HG02642 (cell line): ENCODE measurements around the gene FURIN.
"Not testable (repeated sequence)": the region's sequence is repeated elsewhere in the genome, so short reads cannot be mapped to it uniquely, and the experiment has no call there.

ENCODE experiments used
- ATAC-seq: cut with Tn5 transposase; IDR thresholded peaks from one replicate; pipeline ENCODE4 v1.9.1; 2021; ENCODE audit warnings: mild to moderate bottlenecking; ENCODE audit not compliant: unreplicated experiment, poor library complexity

Gene FURIN

DNA sequence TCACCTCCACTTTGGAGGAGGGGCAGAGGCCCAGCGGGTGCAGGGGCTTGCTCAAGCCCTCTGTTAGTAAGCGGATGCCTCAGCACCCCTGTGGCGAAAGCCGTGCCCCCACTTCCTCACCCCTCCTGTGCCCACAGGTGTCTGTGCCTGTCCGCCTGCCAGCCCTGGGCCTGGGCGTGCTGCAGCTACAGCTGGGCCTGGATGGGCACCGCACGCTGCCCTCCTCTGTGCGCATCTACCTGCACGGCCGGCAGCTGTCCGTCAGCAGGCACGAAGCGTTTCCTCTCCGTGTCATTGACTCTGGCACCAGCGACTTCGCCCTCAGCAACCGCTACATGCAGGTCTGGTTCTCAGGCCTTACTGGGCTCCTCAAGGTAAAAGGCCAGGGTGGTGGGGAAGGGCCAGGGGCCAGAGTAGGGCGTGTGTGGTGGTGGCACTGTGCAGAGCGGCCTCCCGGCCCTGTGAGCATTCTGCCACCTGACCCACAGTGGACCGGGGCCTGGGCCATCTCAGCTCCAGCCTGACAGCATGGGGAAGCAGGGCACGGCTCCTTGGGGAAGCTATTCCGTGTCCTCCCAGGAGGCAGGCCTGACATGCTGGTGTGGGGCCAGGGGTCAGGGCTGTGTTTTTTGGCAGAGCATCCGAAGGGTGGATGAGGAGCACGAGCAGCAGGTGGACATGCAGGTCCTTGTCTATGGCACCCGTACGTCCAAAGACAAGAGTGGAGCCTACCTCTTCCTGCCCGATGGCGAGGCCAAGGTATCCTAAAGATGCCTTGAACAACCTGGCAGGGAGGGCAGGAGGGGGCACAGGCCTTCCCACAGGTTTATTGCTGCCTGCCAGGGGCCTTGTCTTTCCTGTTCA lies 43.8 kb downstream of the FURIN start:
- no peak for ATAC-seq

- no peak for ATAC-seq
Measured at GRCh38 chr15:90912770-90913075, 44.3 kb downstream of the FURIN start.

- ATAC-seq, result no peak
Measured at GRCh38 chr15:90913398-90913944, 45.1 kb downstream of the FURIN start.

DNA sequence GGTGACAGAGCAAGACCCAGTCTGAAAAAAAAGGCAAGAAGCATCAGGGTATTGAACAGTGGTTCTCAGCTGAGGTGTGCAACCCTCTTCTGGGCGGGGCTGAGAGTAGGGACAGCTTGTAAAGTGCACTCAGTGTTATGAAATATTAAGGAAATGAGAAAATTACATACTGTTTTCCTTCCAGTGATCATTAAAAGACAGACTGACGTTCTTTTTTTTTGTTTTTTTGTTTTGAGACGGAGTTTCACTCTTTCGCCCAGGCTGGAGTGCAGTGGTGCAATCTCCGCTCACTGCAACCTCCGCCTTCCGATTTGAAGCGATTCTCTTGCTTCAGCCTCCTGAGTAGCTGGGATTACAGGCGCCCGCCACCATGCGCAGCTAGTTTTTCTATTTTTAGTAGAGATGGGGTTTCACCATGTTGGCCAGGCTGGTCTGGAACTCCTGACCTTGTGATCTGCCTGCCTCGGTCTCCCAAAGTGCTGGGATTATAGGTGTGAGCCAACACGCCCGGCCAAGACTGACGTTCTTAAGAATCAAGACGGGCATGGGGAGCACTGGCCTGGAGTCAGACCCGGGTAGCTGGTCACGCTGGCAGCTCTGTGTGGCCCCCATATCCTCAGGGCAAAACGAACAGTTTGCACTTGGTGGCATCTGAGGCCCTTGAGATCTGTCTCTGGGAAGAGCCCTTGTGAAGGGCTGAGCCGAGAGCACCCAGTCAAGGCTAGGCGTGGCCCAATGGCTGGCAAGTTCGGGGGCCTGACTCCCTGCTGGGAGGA lies 46.1 kb downstream of the FURIN start:
- ATAC-seq, result no peak

GRCh38 chr15:90915216-90915807 lies 46.9 kb downstream of the FURIN start:
- peak; percentile 37 for ATAC-seq

GRCh38 chr15:90915808-90916440 lies 47.5 kb downstream of the FURIN start:
- ATAC-seq, result no peak

GRCh38 chr15:90916461-90916860 lies 48.1 kb downstream of the FURIN start:
- ATAC-seq, result no peak

DNA sequence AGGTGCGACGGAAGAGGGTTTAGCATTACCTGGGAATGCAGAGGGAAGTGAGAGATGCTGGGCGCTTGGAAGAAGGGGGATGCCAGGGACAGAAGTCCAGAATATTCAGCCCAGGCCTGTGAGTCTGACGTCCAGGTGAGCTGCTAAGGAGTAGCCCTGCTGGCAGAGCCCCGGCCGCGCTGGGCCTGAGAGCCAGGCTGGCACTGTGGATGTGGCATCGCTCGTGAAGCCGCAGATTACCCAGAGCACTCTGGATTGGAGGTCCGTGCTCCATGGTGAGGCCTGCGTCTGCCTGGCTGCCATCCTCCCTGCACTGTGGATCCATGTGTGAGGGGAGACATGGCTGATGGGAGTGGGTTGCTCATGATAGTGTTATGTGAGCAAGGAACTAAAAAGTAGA lies 49.2 kb downstream of the FURIN start:
- no peak for ATAC-seq

- no peak for ATAC-seq
Measured at GRCh38 chr15:90918034-90918788, 49.8 kb downstream of the FURIN start.

DNA sequence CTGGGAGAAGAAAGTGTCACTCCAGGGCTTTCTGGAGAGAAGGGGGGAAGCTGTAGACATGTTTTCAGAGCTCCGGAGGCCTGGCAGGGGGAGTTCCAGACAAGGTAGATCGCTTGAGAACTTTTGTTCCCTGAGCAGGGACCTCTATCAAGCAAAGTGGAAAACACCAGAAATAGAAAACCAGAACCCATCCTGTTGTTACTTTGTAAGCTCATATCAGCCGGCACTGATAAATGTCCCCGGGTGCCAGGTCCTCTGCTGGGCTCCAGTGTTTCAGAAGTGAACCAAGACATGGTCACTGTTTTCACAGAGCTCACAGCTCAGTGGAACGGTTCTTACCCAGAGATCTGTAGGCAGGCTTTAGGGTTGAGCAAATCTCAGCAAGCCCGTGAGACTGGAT lies 50.4 kb downstream of the FURIN start:
- no peak for ATAC-seq

DNA sequence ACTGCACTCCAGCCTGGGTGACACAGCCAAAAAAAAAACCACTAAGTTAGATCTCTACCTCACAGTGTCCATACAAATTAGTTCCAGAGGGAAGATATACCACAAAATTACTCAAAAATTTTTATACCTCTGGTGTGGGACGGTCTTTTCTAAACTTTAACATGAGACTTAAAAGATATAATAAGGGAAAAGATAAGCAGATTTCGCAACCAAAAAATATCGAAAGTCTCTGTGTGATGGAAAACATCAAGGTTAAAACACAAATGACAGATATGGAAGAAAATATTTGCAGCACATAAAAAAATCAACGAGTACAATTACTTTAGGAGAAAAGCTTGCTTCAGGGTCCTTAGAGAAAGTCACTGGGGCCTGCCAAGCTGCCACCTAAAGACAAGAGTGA lies 53.5 kb downstream of the FURIN start:
- ATAC-seq, result no peak

DNA sequence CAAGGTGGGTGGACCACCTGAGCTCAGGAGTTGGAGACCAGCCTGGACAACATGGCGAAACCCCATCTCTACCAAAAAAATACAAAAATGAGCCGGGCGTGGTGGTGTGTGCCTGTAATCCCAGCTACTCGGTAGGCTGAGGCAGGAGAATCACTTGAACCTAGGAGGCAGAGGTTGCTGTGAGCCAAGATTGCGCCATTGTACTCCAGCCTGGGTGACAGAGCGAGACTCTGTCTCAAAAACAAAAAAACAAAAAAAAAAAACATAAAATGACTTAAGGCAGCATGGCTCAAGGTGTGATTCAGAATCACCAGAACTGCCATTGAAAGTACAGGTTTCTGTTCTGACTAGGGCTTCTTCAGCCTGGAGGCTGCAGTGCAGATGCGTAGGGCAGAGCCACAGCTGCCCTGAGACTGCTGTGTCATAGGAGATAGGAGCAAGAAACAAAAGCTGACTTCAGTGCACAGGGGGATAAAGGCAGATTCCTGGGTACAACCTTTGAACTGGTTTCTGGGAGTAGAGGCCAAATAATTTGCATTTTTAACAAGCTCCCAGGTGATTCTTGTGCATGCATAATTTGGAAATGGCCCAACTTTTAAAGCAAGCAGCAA lies 54.4 kb downstream of the FURIN start:
- peak; percentile 65 for ATAC-seq

DNA sequence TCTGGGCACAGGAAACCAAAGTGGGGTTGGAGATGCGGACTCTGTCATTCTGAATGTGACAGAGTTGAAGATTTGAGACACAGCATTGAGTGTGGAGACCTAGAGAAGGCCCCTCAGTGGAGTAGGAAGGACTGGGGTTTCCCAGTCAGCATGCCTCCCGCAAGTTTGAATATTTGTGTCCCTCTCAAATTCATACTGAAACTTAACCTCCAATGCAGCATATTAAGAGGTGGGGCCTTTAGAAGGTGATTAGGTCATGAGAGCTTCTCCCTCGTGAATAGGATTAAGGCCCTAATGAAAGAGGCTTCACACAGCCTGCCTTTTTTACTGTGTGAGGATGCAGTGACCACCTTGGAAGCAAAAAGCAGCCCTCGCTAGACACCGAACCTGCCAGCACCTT lies 56.0 kb downstream of the FURIN start:
- peak; percentile 72 for ATAC-seq

- ATAC-seq, result not testable (repeated sequence)
Measured at GRCh38 chr15:90926766-90927165, 58.4 kb downstream of the FURIN start.

DNA sequence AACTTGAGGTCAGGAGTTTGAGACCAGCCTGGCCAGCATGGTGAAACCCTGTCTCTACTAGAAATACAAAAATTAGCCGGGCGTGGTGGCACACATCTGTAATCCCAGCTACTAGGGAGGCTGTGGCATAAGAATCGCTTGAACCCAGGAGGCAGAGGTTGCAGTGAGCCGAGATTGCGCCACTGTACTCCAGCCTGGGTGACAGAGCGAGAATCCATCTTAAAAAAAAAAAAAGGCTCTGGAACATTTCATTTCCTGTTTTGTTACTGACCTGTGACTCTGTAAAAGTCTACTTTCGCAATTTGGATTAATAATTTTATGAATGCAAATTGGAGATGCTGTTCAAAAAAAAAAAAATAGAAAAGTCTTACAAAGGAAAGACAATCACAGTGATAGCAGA lies 59.7 kb downstream of the FURIN start:
- not testable (repeated sequence) for ATAC-seq

GRCh38 chr15:90929246-90930019 lies 61.0 kb downstream of the FURIN start:
- ATAC-seq, result no peak

GRCh38 chr15:90930861-90931574 lies 62.6 kb downstream of the FURIN start:
- no peak for ATAC-seq

DNA sequence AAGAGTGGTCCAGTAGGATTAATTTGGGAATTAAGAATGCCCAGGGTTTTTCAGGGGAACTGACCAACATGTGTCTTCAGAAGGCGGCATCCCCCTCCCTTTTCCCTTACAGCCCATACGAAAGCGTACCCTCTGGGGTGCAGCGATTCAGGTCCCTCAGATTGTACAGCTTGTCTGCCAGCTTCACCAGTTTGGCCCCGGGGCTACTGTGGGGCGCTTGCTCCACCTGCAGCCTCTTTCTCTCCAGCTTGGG lies 63.1 kb downstream of the FURIN start:
- no peak for ATAC-seq
